Measurements from ENCODE around the gene SULT2B1.
A peak's percentile ranks its signal among the peaks of the same experiment; 100 is the strongest.

The SULT2B1 gene

DNA sequence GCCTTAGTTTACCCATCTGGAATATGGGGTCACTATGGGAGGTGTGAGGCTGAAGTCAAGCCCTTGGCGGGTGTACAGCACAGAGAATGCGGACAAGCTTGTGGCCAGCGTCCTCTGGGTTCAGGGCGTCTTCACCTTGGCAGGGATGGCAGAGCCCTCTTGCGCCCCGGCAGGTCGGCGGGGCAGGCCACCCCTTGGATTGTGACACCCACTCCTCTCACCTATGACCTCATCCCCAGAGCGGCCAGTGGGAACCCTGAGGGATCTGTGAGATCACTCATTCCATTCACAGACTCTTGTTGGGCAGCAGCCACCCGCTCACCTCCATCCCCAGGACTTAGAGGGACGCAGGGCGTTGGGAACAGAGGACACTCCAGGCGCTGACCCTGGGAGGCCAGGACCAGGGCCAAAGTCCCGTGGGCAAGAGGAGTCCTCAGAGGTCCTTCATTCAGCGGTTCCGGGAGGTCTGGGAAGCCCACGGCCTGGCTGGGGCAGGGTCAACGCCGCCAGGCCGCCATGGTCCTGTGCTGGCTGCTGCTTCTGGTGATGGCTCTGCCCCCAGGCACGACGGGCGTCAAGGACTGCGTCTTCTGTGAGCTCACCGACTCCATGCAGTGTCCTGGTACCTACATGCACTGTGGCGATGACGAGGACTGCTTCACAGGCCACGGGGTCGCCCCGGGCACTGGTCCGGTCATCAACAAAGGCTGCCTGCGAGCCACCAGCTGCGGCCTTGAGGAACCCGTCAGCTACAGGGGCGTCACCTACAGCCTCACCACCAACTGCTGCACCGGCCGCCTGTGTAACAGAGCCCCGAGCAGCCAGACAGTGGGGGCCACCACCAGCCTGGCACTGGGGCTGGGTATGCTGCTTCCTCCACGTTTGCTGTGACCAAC lies 54.7 kb downstream of the SULT2B1 start, which contains the start of gene SPACA4:
SPACA4 (plus strand) TSS at position 280 of the 896 bp plus-strand sequence; CDS start at position 517, 237 bp downstream.
- DNase-seq = no peak

DNA sequence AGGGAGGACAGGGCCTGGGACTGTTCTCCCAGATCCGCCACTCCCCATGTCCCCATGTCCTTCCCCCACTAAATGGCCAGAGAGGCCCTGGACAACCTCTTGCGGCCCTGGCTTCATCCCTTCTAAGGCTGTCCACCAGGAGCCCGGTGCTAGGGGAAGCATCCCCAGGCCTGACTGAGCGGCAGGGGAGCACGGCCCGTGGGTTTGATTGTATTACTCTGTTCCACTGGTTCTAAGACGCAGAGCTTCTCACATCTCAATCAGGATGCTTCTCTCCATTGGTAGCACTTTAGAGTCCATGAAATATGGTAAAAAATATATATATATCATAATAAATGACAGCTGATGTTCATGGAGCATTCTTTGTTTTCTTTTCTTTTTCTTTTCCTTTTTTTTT lies 55.4 kb downstream of the SULT2B1 start:
- DNase-seq = no peak

DNA sequence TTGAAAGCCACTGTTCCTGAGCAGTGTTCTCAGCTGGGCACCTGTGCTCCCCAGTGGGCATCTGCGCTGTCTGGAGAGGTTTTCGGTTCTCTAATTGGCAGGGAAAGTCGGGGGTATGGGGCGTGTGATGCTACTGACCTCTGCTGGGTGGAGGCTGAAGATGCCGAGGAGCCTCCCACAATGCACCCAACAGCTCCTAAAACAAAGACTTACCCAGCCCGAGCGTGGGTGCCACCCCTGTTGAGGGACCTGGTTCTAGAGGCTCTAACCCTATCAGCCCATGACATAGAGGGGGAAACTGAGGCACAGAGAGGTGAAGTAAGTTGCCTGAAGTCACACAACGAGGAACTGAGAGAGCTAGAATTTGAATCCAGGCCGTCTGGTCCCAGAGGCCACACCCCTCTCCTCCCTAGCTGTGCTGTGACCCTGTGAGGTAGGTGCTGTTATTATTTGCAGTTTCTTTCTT lies 56.9 kb downstream of the SULT2B1 start:
- DNase-seq = peak; percentile 87

DNA sequence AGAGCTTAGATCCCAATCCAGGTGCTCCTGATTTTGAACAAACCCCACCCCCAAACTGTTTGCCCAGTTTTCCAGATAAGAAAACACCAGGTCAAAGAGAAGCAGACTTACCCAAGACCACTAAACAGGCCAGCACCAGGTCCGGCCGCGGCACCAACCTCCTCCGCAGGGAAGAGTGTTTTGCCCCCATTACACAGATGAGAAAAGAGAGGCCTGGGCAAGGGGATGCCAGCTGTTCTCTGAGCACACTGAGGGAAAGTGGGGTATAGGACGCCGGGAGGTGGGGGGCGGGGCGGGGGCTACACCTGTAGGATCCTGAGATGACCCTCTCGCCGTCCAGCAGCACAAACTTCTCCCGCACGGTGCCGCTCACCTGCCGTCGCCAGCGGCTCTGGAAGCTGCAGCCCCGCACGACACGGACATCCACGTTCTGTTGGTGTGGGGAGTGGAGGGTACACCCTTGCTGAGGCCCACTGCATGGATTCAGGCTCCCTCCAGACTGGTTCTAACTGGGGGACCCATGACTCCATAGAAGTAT lies 57.7 kb downstream of the SULT2B1 start:
- no peak for DNase-seq

DNA sequence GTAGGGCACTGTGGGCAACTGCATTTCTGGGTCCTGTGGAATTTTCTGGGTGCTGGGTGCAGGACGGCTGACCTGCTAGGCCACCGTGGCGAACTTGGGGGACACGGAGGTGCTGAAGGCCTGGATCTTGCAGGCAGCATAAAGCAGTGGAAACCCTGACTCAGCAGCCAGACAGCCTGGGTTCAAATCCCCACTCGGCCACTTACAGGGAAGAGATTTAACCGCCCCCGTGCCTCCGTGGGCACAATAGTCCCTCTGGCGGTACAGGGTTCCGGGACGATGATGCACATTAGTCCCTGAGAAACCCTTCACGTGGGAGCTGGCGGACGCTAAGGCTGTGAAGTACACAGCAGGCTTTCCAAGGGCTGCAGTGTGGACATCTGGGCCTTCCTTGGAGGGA lies 59.9 kb downstream of the SULT2B1 start:
- DNase-seq = no peak

DNA sequence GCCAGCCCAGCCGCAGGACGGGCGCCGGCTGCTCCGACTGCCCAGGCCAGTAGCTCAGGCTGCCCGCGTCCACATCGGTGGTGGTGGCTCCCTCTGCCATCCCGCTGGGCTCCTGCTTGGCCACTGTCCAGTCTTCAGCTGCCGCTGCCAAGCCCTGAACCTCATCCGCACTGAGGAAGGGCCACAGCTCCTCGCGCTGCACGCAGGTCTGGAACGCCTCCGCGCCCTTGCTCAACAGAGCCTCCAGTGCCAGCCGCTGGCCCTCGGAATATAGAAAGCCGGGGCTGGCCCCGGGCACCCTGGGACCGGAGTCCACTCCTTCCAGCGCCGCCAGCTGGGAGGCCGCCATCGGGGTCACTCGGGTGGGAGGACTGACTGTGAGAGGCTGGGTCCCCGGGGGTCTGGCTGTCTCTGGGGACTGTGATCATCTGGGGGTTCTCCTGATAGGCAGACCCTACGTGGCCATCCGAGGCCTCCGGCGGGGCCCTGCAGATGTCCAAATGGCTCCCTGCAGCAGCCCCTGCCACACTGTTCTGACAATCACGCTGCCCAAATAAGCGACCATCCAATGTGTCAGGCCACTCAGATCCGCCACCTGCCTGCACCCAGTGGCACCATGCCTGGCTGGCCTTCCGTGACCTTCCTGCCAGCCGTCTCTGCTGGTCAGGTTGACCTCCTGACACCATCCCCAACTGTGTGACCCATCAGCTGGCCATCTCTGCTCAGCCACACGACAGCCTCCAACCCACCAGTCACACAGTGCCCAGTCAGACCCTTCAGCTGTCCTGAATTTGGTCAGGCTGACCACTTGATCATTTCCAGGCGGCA lies 61.3 kb downstream of the SULT2B1 start:
- no peak for DNase-seq

DNA sequence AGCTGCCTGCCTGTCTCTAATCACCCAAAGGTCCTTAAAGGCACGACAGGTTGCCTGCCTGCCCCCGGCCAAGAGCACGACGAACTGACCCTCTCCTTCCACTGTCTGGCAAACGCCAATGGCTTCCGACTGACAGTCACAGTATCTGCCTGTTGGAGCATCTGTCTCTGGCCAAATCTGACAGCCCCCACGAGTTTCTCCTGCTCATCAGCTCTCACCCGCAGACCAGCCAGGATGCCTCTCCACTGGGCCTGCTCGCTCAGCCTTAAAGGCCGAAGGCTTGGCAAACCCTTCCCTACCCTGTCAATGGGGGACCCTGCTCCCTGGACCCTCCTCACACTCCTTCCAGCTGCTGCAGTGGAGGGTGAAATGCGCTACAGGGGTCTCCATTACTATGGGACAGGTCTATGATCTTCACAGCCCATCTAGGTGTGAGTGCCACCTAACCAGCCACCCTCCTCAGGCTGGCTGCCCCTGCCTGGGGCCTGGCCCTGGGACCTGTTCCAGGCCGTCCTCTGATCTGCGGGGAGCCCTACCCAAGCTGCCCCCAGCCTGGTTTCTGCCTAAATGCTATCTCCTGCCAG lies 62.0 kb downstream of the SULT2B1 start:
- no peak for DNase-seq

DNA sequence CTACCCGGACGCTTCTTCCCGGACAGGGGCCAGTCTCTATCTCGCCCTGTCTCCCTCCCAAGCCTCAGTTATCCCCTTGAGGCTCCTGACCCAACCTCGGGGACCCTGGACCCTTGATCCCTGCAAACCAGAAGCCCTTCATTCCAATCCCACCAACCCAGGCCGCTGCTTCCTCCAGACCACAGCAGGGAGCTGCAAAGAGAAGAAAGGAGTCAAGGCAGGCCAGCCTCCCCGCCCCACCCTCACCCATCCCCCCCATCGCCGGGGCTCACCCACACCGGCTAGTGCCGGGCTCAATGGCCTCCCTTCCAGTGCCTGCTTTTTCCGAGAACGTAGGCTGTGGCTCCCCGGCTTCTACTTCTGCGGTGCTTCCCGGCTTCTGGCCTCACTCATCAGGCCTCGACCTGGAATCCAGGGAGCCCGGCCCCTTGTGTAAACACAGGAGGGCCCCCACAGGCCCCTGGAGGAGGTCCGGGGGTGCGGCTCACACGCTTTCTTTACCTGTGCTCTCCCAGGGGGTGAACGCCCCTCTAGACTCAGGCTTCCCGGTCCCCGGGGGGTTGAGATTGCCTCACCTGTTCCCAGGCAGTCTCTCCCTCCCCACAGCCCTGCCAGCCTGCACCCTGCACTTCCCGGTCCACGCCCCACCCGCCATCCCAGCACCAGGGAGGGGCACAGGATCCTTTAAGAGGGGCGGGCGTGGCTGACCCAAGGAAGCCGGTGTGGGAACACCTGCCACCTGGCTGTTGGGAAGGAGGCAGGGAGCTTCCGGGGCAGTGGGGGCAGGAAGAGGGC lies 62.7 kb downstream of the SULT2B1 start, which contains the start of gene FAM83E:
FAM83E (minus strand) TSS at position 641 of the 795 bp plus-strand sequence. CDS start 1,704 bp downstream, outside the sequence.
- peak; percentile 45 for DNase-seq

DNA sequence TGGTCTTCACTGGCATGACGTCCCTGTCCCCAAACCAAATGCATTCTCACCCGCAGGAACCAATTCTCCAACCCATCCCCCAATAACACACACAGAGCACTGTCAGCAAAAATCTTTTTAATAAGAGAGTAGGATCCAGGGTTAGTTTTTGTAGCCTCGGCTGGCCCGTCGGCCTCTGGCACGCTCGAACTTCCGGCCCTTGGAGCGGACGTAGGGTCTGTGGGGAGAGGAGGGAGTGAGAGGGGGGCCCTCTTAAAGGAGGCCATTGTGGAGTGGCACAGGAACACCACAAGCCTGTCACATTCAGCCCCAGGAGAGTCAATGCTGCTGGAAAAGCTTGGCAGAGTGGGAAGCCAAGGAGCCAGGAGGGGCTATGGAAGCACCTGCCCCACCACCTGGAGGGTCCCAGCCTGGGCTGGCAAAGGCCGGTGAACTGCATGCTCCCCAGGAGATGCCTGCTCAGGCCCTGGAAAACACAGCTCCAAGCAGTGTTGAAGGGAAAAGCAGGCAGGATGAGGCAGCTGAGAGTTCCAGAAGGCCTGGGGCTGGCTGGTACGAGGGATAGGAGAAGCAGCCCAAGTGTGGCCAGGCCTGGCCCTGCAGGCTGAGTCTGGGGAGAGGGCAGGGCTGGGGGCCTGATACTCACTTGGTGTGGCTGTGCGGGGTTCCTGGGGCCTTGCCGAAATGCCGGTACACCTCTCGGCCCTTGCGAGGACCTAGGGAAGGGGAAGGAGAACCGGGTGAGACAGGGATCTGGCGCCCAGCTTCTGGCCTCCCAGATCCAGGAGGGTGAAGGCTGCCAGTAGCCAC lies 63.5 kb downstream of the SULT2B1 start:
- no peak for DNase-seq

DNA sequence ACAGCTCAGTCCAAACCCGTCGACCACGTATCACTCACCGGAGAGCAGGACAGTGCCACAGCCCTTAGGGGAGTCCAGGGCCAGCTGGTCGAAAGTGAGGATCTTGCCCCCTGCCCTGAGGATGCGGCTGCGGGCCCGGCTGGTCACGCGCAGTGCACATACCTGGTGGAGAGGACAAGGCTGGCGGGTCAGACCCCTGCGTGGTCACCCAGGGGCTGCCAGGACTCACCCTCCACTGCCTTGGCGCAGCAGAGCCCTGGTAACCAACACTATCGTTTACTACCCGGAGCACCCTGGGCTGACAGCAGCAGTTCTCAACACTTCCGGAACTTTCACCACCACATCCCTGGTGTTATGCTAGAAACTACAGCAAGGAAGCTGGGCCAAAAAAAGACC lies 64.1 kb downstream of the SULT2B1 start:
- no peak for DNase-seq

DNA sequence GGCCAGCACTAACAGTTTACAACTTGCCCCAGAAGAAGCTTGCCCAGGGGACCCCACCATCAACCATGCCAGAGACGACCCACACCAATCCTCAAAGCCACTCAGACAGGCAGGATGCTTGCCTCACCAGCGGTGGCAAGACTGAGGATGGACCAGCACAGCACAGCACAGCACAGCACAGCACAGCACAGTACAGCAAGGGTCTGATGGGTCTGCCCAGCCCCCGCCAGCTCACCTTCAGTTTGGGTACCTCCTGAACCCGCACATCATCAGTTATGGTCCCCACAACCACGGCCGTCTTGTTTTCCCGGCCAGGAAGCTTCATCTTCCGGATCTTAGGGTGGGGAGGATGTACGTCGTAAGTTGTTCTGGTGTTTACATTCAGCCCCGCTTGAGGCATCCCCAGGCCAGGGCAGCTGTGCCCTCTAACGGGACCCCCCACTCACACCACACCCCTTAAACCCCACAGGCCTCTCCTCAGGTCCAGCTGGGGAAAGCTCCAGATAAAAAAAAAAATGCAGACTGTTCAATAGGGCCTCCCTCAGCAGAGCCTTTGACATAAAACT lies 64.6 kb downstream of the SULT2B1 start:
- no peak for DNase-seq

DNA sequence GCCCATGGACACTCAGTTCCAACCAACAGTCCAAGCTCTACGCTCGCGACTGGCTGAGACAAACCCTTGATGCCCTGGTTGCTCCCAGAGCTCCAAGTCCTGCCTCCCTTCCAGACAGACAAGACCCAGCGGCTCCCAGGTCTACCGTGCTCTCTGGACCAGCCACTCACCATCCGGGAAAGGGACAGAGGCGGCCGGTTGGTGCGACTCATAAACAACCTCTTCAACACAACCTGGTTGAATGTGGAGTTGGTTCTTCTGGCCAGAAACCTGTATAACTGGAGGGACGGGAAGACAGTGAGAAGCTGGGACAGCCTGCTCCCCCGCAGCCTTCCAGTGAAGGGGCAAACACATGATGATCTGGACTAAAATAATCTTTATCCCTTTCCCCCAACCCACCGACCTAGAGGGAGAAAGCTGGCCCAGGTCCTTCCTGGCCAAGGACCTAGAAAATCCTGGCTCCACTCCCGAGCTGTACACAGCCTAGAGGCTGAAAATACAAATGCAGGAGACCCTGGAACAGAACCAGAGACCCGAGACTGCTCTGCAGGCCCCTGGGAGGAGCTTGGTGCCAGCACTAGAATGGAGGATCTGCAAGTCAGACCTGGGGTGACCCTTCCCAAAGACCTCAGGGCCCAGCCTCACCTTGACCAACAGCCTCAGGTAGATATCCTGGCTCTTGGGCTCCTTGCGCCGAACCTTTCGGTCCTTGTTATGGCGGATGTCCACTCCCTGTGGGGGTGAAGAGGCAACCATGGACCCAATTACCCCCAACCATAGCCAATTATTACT lies 65.4 kb downstream of the SULT2B1 start:
- no peak for DNase-seq

DNA sequence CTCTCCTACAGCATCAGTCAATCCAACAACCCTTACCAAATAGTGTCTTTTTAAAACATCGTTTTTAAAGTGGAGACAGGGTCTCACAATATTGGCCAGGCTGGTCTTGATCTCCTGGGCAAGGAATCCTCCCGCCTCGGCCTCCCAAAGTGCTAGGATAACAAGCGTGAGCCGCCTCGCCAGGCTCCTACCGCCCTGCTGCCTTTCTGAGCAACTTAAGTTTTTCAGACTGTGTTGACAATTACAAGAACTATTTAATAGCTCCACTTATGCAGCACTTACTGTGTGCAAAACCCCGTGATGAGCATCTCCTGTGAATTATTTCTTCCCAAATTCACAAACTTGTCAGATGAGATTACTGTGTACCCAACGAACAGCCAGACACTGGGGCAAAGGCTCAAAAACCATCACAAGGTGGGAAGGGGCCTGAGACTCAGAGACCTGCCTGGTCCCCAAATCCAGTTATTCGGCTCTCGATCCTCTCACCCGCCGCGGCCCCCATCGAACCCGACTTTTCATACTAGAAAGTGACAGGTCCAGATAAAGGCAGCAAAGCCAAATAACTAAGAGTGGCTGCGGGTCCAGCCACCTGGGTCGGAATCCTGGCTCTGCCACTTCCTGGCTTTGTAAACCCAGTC lies 66.4 kb downstream of the SULT2B1 start:
- DNase-seq = no peak

DNA sequence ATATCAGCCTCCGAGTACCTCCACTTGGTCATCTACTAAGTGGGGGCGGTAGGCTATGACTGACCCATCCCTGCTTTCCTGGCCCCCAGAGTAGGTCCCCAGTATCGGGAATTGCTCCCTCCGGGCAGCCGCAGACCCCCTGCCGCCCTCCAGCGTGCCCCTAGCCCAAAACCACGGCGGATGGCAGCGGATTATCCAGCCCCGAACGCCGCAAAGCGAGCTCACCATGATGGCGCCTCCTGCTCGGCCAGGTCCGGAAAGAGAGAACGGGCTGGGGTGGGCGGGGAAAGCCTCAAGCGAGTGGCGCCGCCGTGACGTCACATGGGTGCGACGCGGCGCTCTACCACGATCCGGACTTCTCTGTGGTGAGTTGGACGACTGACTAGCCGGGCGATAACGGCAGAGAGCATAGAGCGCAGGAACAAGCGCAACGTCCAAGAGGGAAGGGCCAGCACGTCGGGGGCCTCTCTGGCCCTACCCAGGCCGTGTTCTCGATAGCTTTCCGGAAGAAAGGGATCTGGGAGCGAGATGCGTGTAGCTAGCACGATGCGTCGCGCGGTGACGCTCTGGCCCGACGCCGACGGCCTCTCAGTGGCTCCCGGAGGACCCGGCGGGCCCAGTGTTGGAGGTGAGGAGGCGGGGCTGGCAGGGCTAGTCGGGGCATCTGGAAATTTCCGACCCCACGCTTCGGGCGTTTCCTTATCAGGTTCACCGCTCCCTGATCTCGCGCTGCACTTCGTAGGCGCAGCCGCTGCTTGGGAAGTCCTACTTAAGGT lies 67.1 kb downstream of the SULT2B1 start, which contains the start of the genes RPL18 and SPHK2:
RPL18 (minus strand) TSS at position 263 of the 776 bp plus-strand sequence; CDS start at position 228, 35 bp downstream.
SPHK2 (plus strand) TSS at position 591 of the 776 bp plus-strand sequence. CDS start 1,009 bp downstream, outside the sequence.
- peak; percentile 100 for DNase-seq

DNA sequence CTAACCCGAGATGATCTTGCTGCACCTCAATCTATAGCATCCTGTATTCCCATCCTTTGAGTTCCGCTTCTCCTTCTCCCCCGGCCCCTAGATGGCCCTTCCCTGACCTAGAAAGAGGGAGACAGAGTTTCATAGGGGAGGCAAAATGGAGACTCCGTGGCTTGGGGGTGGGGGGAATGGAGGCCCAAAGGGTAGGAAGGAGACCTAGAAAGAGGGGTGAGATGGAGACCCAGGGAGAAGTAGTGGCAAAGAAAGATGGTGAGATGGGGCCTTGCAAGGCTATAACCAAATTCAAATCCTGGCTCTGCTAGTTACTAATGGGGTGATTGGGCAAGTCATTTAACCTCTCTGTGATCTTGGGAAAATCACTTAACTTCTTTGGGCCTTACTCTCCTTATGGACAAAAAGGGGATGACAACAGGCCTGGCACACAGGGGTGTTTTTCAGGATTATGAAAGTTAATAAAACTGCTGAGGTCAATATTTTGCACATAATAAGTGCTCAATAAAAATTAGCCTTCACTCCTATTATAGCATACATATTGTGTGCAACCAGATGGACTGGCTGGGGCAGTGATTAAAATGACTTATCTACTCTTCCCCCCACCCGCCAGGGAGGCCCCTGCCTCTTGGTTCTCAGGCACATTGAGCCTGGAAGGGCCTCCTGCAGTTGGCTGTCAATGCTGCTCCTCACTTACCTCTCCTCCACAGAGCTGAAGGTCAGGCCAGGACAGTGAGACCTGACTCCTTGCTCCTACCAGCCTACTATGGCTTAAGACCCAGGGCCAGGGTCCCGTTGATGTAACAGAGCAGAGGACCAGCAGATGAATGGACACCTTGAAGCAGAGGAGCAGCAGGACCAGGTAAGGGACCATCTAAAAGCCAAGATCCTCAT lies 68.0 kb downstream of the SULT2B1 start:
- peak; percentile 54 for DNase-seq

DNA sequence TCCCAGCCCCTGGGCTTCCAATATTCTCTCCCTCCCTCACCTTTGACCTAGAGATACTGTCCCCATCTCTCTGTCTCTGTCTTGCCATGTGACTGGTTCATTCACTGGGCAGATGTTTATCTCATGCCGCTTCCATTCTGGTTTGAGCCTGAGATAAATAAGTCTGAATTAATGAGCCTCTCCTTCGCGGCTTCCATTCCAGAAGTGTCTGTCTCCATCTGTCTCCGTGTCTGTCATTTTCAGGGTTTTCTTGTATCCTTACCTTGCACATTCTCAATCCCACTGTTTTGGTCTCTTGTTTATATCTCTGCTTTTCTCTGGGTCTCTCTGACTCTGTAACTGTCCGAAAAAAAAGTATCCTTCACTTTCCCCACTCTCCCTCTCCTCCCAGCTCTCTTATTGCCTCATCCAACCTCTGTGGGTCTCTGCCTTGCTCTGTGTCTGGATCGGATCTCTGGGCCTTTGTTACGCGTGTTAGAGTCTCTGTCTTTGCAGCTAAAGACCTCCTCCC lies 71.6 kb downstream of the SULT2B1 start:
- no peak for DNase-seq

DNA sequence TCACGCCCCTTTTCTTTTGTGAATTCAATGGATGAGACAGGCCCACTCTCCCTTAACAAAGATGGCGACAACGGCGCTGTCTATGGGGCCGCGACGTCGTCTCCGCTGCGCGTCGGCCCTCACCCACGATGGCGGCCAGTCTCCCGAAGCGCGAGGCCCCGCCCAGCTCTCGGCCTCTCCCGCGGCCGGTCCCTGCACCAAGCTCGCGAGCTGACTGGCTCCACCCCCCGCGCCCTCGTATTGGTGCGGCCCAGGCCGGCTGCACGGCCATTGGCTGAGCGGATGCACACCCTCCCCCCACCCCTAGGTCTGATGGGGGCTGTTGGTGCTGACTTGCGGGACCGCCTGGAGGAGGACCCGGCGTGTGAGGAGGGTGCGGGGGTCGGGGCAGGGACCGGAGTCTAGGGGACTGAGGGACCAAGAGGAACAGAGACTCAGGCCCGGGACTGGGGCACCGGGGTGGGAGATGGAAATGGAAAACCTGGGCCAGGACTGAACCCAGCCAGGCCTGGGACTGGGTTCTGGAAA lies 72.2 kb downstream of the SULT2B1 start:
- DNase-seq = peak; percentile 99
